ENCODE data around the gene BRIX1.
"Not testable (repeated sequence)": the region's sequence is repeated elsewhere in the genome, so short reads cannot be mapped to it uniquely, and the experiment has no call there.

The BRIX1 gene

DNA sequence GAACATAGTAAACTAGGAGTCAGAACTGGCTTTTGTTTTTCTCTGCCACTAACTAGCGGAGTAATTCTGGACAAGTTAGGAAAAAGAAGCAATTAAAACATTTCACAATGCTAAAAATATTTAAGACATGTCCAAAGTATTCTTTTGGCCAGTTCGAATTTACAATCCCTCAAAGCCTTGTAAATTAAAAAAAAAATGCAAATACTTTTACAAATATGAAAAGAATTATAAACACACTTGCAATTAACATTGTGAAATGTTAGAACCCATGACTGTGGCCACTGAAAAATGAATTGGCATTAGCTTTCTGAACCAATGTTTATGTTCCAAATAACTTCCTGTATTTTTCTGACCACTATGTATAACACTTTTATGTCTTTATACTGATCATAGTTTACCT is 2.4 kb upstream of the BRIX1 start:
- in situ Hi-C loops (cut with MboI; ENCODE audit: low sequenced_read_pairs): no loop called here

DNA sequence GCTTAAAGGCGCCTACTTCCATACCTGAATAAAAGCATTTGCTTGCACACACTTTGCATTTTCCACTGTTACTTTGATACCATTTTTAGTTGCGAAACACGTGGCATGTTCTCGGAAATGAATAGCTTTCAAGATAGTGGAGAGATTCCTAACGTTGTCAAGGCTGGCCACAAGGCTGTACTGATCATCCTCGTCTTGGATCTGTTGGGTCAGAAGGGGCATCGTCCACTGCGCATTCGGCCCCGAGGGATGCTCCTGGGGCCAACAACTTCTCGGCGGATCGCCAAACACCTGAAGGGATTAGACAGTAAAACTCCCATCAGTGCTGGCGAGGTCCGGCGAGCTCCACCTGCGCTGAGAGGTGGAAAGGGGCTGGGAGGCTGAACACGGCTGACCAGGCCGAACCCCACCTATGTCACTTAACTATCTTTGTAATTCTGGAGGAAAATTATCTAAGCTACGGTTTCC is 806 bp upstream of the BRIX1 start:
- in situ Hi-C loops (cut with MboI; ENCODE audit: low sequenced_read_pairs): no loop called here

- in situ Hi-C loops (cut with MboI; ENCODE audit: low sequenced_read_pairs): no loop called here
Measured at GRCh38 chr5:34915856-34916192, 313 bp downstream of the BRIX1 start.

- in situ Hi-C loops (cut with MboI; ENCODE audit: low sequenced_read_pairs): no loop called here
Measured at GRCh38 chr5:34916518-34916917, 1.0 kb downstream of the BRIX1 start.

GRCh38 chr5:34918025-34918424 is 2.5 kb downstream of the BRIX1 start:
- in situ Hi-C loops (cut with MboI; ENCODE audit: low sequenced_read_pairs): no loop called here

DNA sequence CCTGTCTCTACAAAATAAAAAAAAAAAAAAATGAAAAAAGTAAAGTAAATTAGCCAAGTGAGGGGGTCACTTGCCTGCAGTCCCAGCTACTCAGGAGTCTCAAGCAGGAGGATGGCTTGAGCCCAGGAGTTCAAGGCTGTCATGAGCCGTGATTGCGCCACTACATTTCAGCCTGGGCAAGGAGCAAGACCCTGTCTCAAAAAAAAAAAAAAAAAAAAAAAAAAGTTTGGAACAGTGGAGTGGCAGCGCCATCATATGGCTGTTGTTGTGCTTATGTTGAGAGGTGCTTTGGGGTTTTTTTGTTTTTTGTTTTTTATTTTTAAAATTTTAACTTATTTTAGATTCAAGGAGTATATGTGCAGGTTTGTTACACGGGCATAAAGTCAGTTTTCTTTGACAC is 3.6 kb downstream of the BRIX1 start:
- in situ Hi-C loops (cut with MboI; ENCODE audit: low sequenced_read_pairs): no loop called here

GRCh38 chr5:34923256-34923655 is 7.7 kb downstream of the BRIX1 start:
- in situ Hi-C loops (cut with MboI; ENCODE audit: low sequenced_read_pairs): not testable (repeated sequence)

DNA sequence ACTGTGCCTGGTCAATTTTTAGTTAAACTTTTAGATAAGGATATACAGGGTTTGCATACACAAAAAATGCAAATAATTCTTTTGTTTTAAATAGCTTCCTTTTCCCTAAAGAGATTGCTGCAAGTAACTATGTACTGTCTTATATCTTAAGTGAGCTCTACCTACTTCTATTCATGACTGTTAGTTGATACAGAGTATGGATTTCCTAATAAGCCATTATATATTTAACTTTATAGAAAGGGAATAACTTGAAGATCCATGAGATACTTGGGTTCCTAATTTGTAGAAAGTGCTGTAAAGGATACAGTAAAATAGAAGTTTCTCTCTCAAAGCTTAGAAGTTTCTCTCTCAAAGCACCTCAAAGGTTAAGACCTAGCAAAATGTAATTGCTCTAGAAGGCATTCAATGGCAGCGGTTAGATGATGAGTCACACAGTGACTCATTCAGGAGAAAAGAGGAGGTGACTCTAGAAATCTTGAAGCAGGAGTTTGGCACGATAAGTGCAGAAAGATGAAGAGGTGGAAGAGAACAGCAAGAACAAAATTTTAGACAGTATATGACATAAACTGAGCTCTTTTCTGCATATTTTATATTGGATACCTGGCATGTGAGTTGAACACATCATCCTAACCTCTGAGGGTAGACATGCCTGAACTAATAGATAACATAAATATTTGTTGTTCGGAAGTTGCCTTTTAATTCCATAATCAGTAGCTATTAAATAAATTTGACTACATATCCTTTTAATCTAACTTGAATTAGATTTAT is 8.4 kb downstream of the BRIX1 start:
- in situ Hi-C loops (cut with MboI; ENCODE audit: low sequenced_read_pairs): no loop called here

DNA sequence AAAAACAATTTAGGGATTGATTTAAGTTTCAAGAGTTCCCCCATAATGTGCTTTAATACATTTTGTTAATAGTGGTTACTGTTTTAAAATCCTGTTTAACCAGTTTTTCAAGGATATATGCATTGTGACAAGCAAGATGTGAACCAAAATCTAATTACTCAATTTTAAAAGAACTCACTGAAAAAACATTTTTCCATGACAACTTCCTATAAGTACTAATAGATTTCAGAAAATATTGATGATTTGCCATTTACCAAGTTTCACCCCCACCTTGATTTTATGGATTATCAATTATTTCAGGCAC is 8.9 kb downstream of the BRIX1 start:
- in situ Hi-C loops (cut with MboI; ENCODE audit: low sequenced_read_pairs): no loop called here

DNA sequence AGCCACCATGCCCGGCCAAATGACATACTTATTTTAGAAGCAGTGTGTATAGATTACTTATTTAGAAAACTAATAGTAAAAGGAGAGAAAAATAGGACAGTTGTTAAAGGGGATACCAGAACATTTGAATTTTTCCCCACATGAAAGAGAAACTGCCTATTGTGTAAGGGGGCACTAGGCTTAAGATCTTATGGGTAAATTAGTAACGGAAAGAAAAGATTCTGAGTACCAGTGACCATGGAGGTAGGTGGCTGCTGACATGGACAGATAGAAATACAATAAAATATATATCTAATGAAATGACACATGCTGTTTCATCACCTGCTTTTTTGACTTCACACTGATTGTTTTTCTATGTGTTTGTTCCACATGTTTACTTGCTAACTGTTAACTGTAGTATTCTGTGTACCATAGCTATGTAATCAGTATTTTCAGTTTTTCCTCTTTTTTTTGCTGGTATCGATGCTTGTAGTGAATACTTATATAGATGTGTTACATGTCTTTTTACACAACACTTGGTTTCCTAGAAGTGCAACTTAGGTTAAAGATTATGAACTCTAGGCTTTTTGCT is 10.9 kb downstream of the BRIX1 start:
- in situ Hi-C loops (cut with MboI; ENCODE audit: low sequenced_read_pairs): no loop called here

DNA sequence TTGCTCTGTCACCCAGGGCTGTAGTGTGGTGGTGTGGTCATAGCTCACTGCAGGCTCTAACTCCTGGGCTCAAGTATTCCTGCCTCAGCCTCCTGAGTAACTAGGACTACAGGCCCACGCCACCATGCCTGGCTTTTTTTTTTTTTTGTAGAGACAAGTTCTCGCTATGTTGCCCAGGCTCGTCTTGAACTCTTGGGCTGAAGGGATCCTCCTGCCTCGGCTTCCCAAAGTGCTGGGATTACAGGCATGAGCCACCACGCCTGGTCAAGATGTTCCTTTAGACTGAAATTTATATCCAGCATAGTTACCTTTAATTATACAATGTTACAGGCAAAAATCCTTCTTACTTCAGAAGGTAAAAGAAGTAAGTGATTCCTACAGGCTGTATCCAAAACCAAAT is 12.3 kb downstream of the BRIX1 start:
- in situ Hi-C loops (cut with MboI; ENCODE audit: low sequenced_read_pairs): no loop called here

- in situ Hi-C loops (cut with MboI; ENCODE audit: low sequenced_read_pairs): no loop called here
Measured at GRCh38 chr5:34928267-34928666, 12.8 kb downstream of the BRIX1 start.

GRCh38 chr5:34929134-34929719 is 13.7 kb downstream of the BRIX1 start, which contains the start of gene DNAJC21:
Gene DNAJC21, plus strand, starts transcription at chr5:34929559. Its CDS starts 261 bp downstream, at chr5:34929820.
- in situ Hi-C loops (cut with MboI; ENCODE audit: low sequenced_read_pairs): no loop called here

- in situ Hi-C loops (cut with MboI; ENCODE audit: low sequenced_read_pairs): no loop called here
Measured at GRCh38 chr5:34929720-34930461, 14.4 kb downstream of the BRIX1 start.

DNA sequence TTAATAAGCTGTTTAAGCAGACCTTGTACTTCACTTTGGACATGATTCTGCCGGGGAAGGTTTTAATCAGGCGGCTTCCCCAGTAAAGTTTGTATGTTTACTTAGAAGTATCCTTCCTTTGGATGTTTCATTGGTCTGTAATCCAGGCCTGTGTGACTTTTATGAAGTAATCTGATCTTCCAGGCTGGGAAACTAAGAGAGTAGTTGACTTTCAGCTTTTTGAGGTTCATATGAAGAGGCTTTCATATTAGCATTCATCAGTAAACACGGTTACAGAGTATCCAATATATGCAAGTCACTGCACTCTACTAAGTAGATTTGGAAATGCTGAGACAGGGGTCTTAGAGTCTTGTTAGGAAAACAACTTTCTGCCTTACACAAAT is 14.9 kb downstream of the BRIX1 start:
- in situ Hi-C loops (cut with MboI; ENCODE audit: low sequenced_read_pairs): no loop called here

DNA sequence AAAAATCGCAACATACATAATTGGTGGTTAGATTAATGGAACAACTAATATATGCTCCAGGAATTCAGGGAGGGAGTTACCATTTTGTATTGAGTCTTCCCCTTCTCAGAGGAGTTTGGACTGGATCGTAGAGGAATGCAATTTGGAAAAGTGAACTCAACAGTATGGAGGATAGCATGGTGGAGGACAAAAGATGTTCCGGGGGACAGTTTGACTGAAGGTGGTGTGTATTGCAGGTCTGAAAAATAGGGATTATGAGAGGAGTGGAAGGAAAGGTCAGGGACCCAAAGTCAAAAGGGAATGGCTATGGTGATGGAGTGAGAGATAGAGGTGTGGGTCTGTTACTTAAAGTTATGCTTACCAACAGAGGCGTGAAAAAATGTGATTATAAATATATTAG is 15.4 kb downstream of the BRIX1 start:
- in situ Hi-C loops (cut with MboI; ENCODE audit: low sequenced_read_pairs): no loop called here

DNA sequence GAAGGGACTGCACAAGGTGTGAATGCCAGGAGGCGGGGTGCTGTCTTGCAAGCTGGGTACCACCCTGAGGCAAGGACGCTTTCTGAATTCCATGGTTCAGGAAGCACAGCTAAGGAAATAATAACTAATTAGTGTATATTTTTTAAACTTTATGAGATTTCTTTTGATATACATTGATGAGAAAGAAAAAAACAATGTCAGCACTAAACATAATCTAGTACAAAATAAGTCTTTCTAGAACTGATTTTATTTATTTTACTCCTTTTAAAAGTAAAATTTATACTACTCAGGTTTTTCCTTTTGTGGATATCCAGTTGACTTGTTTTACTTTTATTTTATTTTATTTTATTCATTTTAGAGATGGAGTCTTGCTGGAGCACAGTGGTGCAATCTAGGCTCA is 17.4 kb downstream of the BRIX1 start:
- in situ Hi-C loops (cut with MboI; ENCODE audit: low sequenced_read_pairs): no loop called here

DNA sequence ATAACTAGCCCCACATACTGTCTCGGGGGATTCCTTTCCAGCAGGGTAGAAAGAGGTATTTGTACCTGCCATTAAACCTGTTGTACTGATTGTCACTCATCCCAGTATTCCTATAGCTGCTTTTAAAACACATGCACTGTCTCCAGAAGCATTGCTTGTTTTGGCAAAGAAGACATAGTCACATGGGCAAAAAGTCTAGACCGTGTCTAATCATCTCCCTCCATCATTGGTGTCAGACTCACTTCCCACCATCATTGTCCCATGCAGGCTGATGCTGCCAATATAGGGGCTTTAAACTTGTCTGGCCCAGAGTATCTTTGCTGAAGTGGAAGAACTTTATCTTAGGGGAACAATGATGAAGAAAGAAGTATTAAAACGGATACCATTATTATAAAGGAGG is 26.4 kb downstream of the BRIX1 start:
- in situ Hi-C loops (cut with MboI; ENCODE audit: low sequenced_read_pairs): no loop called here

DNA sequence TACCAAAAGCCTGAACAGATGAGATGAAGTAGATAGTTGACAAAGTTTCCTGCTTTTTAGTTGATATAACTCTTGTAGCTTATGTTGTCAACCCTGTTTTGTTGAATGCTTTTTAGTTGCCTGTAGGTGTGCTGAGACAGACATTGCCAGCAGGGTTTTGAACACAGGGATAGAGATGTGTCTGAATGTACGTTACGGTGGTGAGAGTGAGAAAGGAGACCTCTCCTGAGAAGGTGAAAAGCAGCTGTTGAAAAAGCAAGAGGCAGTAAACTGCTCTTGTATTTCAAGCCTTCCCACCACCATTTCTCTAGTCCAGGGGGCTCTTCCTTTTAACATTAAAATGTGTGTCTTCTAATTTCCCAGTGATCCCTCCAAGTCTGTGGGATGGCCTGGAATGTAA is 28.5 kb downstream of the BRIX1 start:
- in situ Hi-C loops (cut with MboI; ENCODE audit: low sequenced_read_pairs): no loop called here

- in situ Hi-C loops (cut with MboI; ENCODE audit: low sequenced_read_pairs): no loop called here
Measured at GRCh38 chr5:34944460-34945047, 29.0 kb downstream of the BRIX1 start.

- in situ Hi-C loops (cut with MboI; ENCODE audit: low sequenced_read_pairs): no loop called here
Measured at GRCh38 chr5:34957321-34957720, 41.8 kb downstream of the BRIX1 start.
